Mesenchymal stem cell (in vitro differentiated cells and primary cell): ENCODE measurements around the gene PPP4C. TPM values are rescaled to one million over a fixed set of nuclear protein-coding genes. Genes with fewer than 3 reads are reported as not detected.

ENCODE experiments used
- DNase-seq: peaks from one replicate; pipeline ENCODE4 v3.0.0-alpha.2; 2013
- H2AFZ ChIP-seq: one replicate; pipeline ENCODE4 v1.6.1; 2013; ENCODE audit warnings: low read depth, mild to moderate bottlenecking, control low read depth, inconsistent platforms, low read length, moderate library complexity
- H2AK5ac ChIP-seq: 2 replicates; pipeline ENCODE4 v1.6.1; 2013; ENCODE audit warnings: low read length, moderate library complexity, mild to moderate bottlenecking, inconsistent platforms; ENCODE audit not compliant: severe bottlenecking
- H2BK120ac ChIP-seq: one replicate; pipeline ENCODE4 v1.6.1; 2013; ENCODE audit warnings: low read depth, mild to moderate bottlenecking, inconsistent platforms, low read length, moderate library complexity
- H2BK12ac ChIP-seq, 2 experiments: one replicate each; pipeline ENCODE4 v1.6.1; 2013; ENCODE audit warnings: inconsistent platforms in 2 of 2, low read length in 2 of 2, mild to moderate bottlenecking in 2 of 2, moderate library complexity in 2 of 2, control low read depth in 1 of 2
- H2BK15ac ChIP-seq: one replicate; pipeline ENCODE4 v1.6.1; 2013; ENCODE audit warnings: mild to moderate bottlenecking, low read depth, inconsistent platforms; ENCODE audit not compliant: poor library complexity, severe bottlenecking
- H2BK5ac ChIP-seq: 2 replicates; pipeline ENCODE4 v1.6.1; 2013; ENCODE audit warnings: low read depth, mild to moderate bottlenecking, low read length, control low read depth, inconsistent platforms; ENCODE audit not compliant: poor library complexity, severe bottlenecking
- H3K14ac ChIP-seq, 2 experiments: one replicate each; pipeline ENCODE4 v1.6.1; 2013; ENCODE audit warnings: inconsistent platforms in 2 of 2, low read length in 2 of 2, control low read depth in 1 of 2, mild to moderate bottlenecking in 1 of 2, moderate library complexity in 1 of 2
- H3K18ac ChIP-seq, 2 experiments: one replicate each; pipeline ENCODE4 v1.6.1; 2013; ENCODE audit warnings: inconsistent platforms in 2 of 2, low read length in 2 of 2, control low read depth in 1 of 2, low read depth in 1 of 2, mild to moderate bottlenecking in 1 of 2
- H3K23ac ChIP-seq, 2 experiments: one replicate each; pipeline ENCODE4 v1.6.1; 2013; ENCODE audit warnings: inconsistent platforms in 2 of 2, low read length in 2 of 2, mild to moderate bottlenecking in 2 of 2, moderate library complexity in 2 of 2, control low read depth in 1 of 2
- H3K27ac ChIP-seq: 2 replicates; pipeline ENCODE4 v1.5.1; 2013; ENCODE audit warnings: mild to moderate bottlenecking, moderate library complexity, low read length, control low read depth, inconsistent platforms; ENCODE audit not compliant: poor library complexity, severe bottlenecking
- H3K27me3 ChIP-seq, 2 experiments: 2 replicates each; pipeline versions ENCODE4 v1.6.1 to v1.7.0; 2013; ENCODE audit warnings: low read length in 2 of 2, mild to moderate bottlenecking in 2 of 2, moderate library complexity in 2 of 2, control low read depth in 1 of 2, inconsistent platforms in 1 of 2; ENCODE audit not compliant: control insufficient read depth in 1 of 2, insufficient read depth in 1 of 2
- H3K36me3 ChIP-seq, 2 experiments: 2 replicates each; pipeline versions ENCODE4 v1.6.1 to v1.7.0; 2013; ENCODE audit warnings: low read length in 2 of 2, control low read depth in 1 of 2, inconsistent platforms in 1 of 2, low read depth in 1 of 2, mild to moderate bottlenecking in 1 of 2; ENCODE audit not compliant: insufficient read depth in 2 of 2, control insufficient read depth in 1 of 2
- H3K4ac ChIP-seq, 2 experiments: one replicate each; pipeline ENCODE4 v1.6.1; 2013; ENCODE audit warnings: inconsistent platforms in 2 of 2, low read length in 2 of 2, mild to moderate bottlenecking in 2 of 2, moderate library complexity in 2 of 2, control low read depth in 1 of 2, low read depth in 1 of 2
- H3K4me1 ChIP-seq: 2 replicates; pipeline ENCODE4 v1.6.1; 2013; ENCODE audit warnings: low read depth, low read length, control low read depth; ENCODE audit not compliant: control insufficient read depth, insufficient read depth
- H3K4me2 ChIP-seq: 2 replicates; pipeline ENCODE4 v1.6.1; 2013; ENCODE audit warnings: low read length, mild to moderate bottlenecking, inconsistent platforms; ENCODE audit not compliant: poor library complexity, severe bottlenecking
- H3K4me3 ChIP-seq, 2 experiments: 2 replicates each; pipeline versions ENCODE4 v1.5.1 to v1.7.0; 2013; ENCODE audit warnings: low read length in 2 of 2, mild to moderate bottlenecking in 2 of 2, control low read depth in 1 of 2, low read depth in 1 of 2; ENCODE audit not compliant: insufficient read depth in 1 of 2
- H3K79me1 ChIP-seq: replicated peaks from 2 replicates; pipeline ENCODE4 v1.6.1; 2013; ENCODE audit warnings: mild to moderate bottlenecking, control low read depth, low read length, inconsistent platforms; ENCODE audit not compliant: poor library complexity, severe bottlenecking
- H3K9ac ChIP-seq: 2 replicates; pipeline ENCODE4 v1.7.0; 2013; ENCODE audit warnings: mild to moderate bottlenecking, low read length, moderate library complexity
- H3K9me3 ChIP-seq: 2 replicates; pipeline ENCODE4 v1.7.0; 2013; ENCODE audit warnings: mild to moderate bottlenecking, low read length; ENCODE audit not compliant: control insufficient read depth
- H4K8ac ChIP-seq: one replicate; pipeline ENCODE4 v1.6.1; 2013; ENCODE audit warnings: inconsistent platforms, mild to moderate bottlenecking, low read length, moderate library complexity
- H4K91ac ChIP-seq: one replicate; pipeline ENCODE4 v1.6.1; 2013; ENCODE audit warnings: mild to moderate bottlenecking, low read length, inconsistent platforms
- WGBS: methylation state at CpG from one replicate; pipeline ENCODE4 v1.1.7; 2013; ENCODE audit warnings: mixed read lengths; 5-methylcytosine and 5-hydroxymethylcytosine counted together
- polyA plus RNA-seq, 2 experiments: library from polyadenylated mRNA; stranded (reverse); fragments of 200-250 nt; gene quantifications; one replicate each; pipeline ENCODE4 v1.2.3, GENCODE V29; 2013

PPP4C gene
- 94.1 TPM for polyA plus RNA-seq (2013, experiment 1 of 2)
- polyA plus RNA-seq (2013, experiment 2 of 2) = 95.2 TPM

DNA sequence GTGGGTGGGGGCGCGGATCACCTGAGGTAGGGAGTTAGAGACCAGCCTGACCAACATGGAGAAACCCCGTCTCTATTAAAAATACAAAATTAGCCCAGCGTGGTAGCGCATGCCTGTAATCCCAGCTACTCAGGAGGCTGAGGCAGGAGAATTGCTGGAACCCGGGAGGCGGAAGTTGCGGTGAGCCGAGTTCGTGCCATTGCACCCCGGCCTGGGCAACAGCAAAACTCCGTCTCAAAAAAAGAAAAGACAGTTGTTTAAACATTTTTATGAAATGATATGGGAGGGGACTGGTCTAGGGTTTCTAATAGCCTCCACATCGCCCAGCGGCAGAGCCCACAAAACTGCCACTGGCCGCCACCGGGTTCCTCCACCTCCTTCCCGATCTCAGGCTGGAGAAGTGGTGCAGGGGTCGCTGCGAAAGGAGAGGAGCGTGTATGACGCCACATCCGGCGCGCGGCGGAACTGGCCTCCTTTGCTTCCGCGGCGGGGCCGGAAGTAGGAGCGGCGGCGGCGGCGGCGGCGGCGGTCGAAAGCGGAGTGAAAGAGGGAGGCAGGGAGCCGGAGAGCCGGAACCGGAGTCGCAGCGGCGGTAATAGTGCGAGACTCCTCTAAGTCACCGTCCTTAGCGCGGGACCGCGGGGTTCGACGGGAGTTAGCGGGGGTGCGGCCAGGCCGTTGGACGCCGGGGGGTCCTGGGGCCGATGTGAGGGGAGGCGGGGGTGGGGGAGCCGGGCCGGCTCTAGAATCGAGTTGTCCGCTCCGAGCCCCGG is at the start of gene PPP4C:
PPP4C (plus strand) TSS at position 492 of the 773 bp plus-strand sequence. CDS start 384 bp downstream, outside the sequence.
- Histone ChIP-seq H2AK5ac (no peak within 1 kb of the TSS), H3K4me3 (peak within 1 kb of the TSS; percentile 96 to 98), H4K91ac (peak within 1 kb of the TSS; percentile 93), H2BK15ac (peak within 1 kb of the TSS; percentile 46), H3K14ac (peak within 1 kb of the TSS in 1 of 2 experiments; percentile 95), H3K27ac (peak within 1 kb of the TSS; percentile 94), H3K4me1 (peaks cover 16% of the 10 kb centered on the region), H2BK120ac (peak within 1 kb of the TSS; percentile 91), H3K23ac (peak within 1 kb of the TSS in 1 of 2 experiments; percentile 92), H3K27me3 (no peaks in the 10 kb centered on the region), H3K4ac (peak within 1 kb of the TSS; percentile 57 to 97), H3K4me2 (peak within 1 kb of the TSS; percentile 78), H3K79me1 (peaks cover 7% of the 10 kb centered on the region), H2BK12ac (no peak within 1 kb of the TSS), H3K9me3 (no peaks in the 10 kb centered on the region), H2AFZ (no peak within 1 kb of the TSS), H3K36me3 (peaks cover 56 to 60% of the 10 kb centered on the region in 2 experiments), H2BK5ac (peak within 1 kb of the TSS; percentile 77), H3K18ac (peak within 1 kb of the TSS; percentile 59 to 96), H4K8ac (peak within 1 kb of the TSS; percentile 94), H3K9ac (peak within 1 kb of the TSS; percentile 97)
- WGBS = 17% methylated on average over 38 of the region's 67 CpGs
- DNase-seq = peak; percentile 94

DNA sequence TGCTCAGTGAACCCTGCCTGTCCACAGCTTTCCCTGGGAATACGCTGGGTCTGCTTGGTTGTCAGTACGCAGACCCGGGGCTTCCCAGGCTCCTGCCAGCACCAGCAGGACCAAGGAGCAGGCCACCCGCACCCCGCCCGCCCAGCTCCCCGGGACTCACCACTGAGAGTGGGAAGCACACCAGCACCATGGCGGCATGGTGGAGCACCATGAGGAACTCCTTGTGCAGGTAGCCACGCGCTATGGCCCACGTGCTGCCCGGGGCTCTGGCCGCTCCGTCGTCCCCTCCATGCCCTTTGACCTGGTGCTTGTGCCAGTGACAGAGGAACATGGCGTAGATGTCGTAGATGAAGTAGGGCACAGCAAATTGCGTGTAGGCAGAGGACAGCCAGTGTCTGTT is 49.3 kb upstream of the PPP4C start:
- H3K23ac ChIP-seq = peak overlapping the region in 1 of 2 experiments; percentile 42
- no peak overlapping the region for H4K8ac ChIP-seq
- H3K18ac ChIP-seq = no peak overlapping the region
- H3K4me1 ChIP-seq = peaks cover 16% of the 10 kb centered on the region
- H2BK5ac ChIP-seq = no peak overlapping the region
- H3K9ac ChIP-seq = no peak overlapping the region
- H4K91ac ChIP-seq = no peak overlapping the region
- no peak overlapping the region for H2AK5ac ChIP-seq
- peaks cover 67 to 79% of the 10 kb centered on the region in 2 experiments for H3K27me3 ChIP-seq
- no peak overlapping the region for H2BK12ac ChIP-seq
- H2BK15ac ChIP-seq = no peak overlapping the region
- 88% methylated on average over 18 of the region's 18 CpGs for WGBS
- peak overlapping the region in 1 of 2 experiments; percentile 5 for H3K14ac ChIP-seq
- DNase-seq = no peak
- H3K4me2 ChIP-seq = no peak overlapping the region
- H3K4ac ChIP-seq = no peak overlapping the region
- H2AFZ ChIP-seq = no peak overlapping the region
- no peaks in the 10 kb centered on the region for H3K36me3 ChIP-seq
- H3K79me1 ChIP-seq = no peaks in the 10 kb centered on the region
- H3K4me3 ChIP-seq = no peak overlapping the region
- no peak overlapping the region for H3K27ac ChIP-seq
- H3K9me3 ChIP-seq = no peaks in the 10 kb centered on the region
- H2BK120ac ChIP-seq = no peak overlapping the region

DNA sequence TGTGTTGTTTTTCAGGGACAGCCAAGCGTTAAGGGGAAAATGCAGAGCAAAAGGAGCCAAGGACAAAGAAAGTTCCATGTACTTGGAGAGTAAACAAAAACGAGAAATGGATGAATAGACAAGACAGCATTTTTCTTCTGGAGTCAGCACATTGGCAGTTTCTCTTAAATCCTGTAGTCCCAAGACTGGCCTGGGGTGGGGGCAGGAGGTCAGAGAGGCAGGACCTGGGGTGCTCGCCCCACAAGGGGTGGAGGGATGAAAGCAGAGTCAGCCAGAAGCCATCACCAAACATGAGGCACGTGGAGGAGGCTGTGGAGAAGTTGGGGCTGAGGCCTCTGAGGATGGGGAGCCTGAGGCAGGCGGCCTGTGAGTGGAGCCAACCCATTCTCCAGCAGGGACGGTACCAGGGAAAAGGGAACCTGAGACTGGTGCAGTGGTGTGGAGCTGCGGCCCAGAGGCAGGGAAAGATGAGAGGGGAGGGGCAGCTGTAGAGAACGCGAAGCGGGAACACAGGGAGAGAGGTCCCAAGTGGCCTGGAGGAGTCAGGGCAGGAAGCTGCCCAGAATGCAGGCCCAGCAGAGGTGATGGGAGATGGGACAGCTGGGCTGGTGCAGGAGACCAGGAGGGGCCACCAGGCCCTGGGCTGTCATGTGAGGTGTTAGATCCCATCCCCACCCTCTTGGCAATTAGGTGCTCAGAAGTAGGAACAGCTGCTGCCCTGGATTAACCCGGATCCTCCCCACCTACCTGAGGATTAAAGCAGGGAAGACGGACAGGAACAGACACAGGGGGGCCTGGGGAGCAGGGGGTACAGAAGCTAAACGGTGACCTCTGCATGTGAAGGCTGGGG is 48.0 kb upstream of the PPP4C start:
- Histone ChIP-seq H3K4ac (no peak overlapping the region), H4K8ac (no peak overlapping the region), H4K91ac (no peak overlapping the region), H3K4me2 (no peak overlapping the region), H3K14ac (no peak overlapping the region), H3K23ac (no peak overlapping the region), H2BK120ac (no peak overlapping the region), H2BK12ac (no peak overlapping the region), H2BK5ac (no peak overlapping the region), H2AFZ (no peak overlapping the region), H2AK5ac (no peak overlapping the region), H2BK15ac (no peak overlapping the region), H3K79me1 (no peaks in the 10 kb centered on the region), H3K18ac (no peak overlapping the region), H3K9ac (no peak overlapping the region), H3K27me3 (peaks cover 80 to 88% of the 10 kb centered on the region in 2 experiments), H3K27ac (no peak overlapping the region), H3K36me3 (no peaks in the 10 kb centered on the region), H3K9me3 (no peaks in the 10 kb centered on the region), H3K4me1 (peaks cover 12% of the 10 kb centered on the region), H3K4me3 (no peak overlapping the region)
- 58% methylated on average over 13 of the region's 13 CpGs for WGBS
- DNase-seq = no peak
